Transverse colon (tissue), 4 donors: ENCODE results near the gene ZMAT5. TPM values are rescaled to one million over a fixed set of nuclear protein-coding genes. Genes with fewer than 3 reads are reported as not detected.

ENCODE experiments used
- DNase-seq: peaks from one replicate; pipeline ENCODE4 v3.0.0-alpha.2; 2019
- H3K27ac ChIP-seq, 4 donors: fragments of 200-600 bp; sonication (generic); 2 replicates each; pipeline ENCODE4 v1.5.1; 2016 to 2018; ENCODE audit warnings: inconsistent platforms in 4 of 4
- H3K27me3 ChIP-seq: fragments of 200-600 bp; sonication (generic); 2 replicates; pipeline ENCODE4 v1.5.1; 2017; ENCODE audit warnings: inconsistent platforms
- H3K36me3 ChIP-seq, 4 donors: fragments of 200-600 bp; sonication (generic); 2 replicates each; pipeline ENCODE4 v1.5.1; 2017 to 2019; ENCODE audit warnings: inconsistent platforms in 4 of 4
- H3K4me1 ChIP-seq, 4 donors: fragments of 200-600 bp; sonication (generic); 2 replicates each; pipeline ENCODE4 v1.5.1; 2017 to 2020; ENCODE audit warnings: inconsistent platforms in 4 of 4
- H3K4me3 ChIP-seq, 4 donors: fragments of 200-600 bp; sonication (generic); 1 replicate in 1 of 4; 2 replicates in 3 of 4; pipeline versions ENCODE4 v1.5.1 to v1.6.1; 2017 to 2019; ENCODE audit warnings: inconsistent platforms in 4 of 4
- H3K9me3 ChIP-seq, 2 donors: fragments of 200-600 bp; sonication (generic); 2 replicates each; pipeline ENCODE4 v1.5.1; 2017 to 2019; ENCODE audit warnings: inconsistent platforms in 2 of 2
- CTCF ChIP-seq, 5 experiments: fragments of 200-600 bp in 3 of 5; fragments of 450-650 bp in 2 of 5; sonication (generic) in 3 of 5; IDR thresholded peaks; 1 replicate in 2 of 5; 2 replicates in 3 of 5; pipeline ENCODE4 v1.5.1; 2016 to 2017; ENCODE audit warnings: antibody characterized with exemption in 5 of 5, inconsistent platforms in 3 of 5, mild to moderate bottlenecking in 2 of 5, moderate library complexity in 1 of 5
- EP300 ChIP-seq: sonication (generic); formaldehyde crosslinking; IDR thresholded peaks from one replicate; pipeline ENCODE4 v1.6.1; 2017; ENCODE audit warnings: antibody characterized with exemption, low read depth
- POLR2A ChIP-seq: fragments of 450-650 bp; IDR thresholded peaks from one replicate; pipeline ENCODE4 v1.6.1; 2016; ENCODE audit warnings: antibody characterized with exemption, mild to moderate bottlenecking, moderate library complexity
- POLR2AphosphoS5 ChIP-seq, 3 donors: sonication (generic); formaldehyde crosslinking; IDR thresholded peaks; one replicate each; pipeline ENCODE4 v1.6.1; 2016; ENCODE audit warnings: antibody characterized with exemption in 3 of 3
- WGBS, 2 donors: methylation state at CpG; one replicate each; pipeline ENCODE4 v1.1.5; 2018; ENCODE audit warnings: low coverage in 1 of 2; 5-methylcytosine and 5-hydroxymethylcytosine counted together
- in situ Hi-C, 4 donors: fragments of 200-750 bp; cut with MboI; loops; one replicate each; pipeline versions ENCODE4 v1.15.0 to v1.15.1; 2017; ENCODE audit warnings: low sequenced_read_pairs in 3 of 4, low pct_ligation_motif_present in 1 of 4, low pct_unique_long_range_greater_than_20kb in 1 of 4
- intact Hi-C: fragments of 100-400 bp; cut with DNase I; formaldehyde crosslinking; loops from one replicate; pipeline ENCODE4 v1.15.1; 2023; ENCODE audit warnings: low total_unique reads
- total RNA-seq, 4 donors: library from RNA; depleted of rRNA; stranded (reverse); fragments of >200 nt; gene quantifications; one replicate each; pipeline ENCODE4 v1.1.0, GENCODE V29; 2016

Gene ZMAT5
- total RNA-seq, 4 donors from 2014 or later: 13.8 to 20.2 (median 19.1) TPM; not detected in 1

GRCh38 chr22:29788339-29789279, 21.8 kb upstream of the ZMAT5 start:
- intact Hi-C loops: no loop called here
- TF ChIP-seq POLR2AphosphoS5 (IDR thresholded peaks at IDR 0.05): no peak
- no peak for TF ChIP-seq POLR2A
- peaks cover 0 to 43% (median 15%) of the 10 kb centered on the region in 4 donors for H3K36me3 ChIP-seq
- no peaks in the 10 kb centered on the region for H3K27me3 ChIP-seq
- in situ Hi-C loops: no loop called here
- no peak overlapping the region for H3K4me3 ChIP-seq
- DNase-seq: no peak
- H3K27ac ChIP-seq: no peak overlapping the region
- WGBS, 2 donors: 92% methylated on average over 27 of the region's 27 CpGs; no CpG with 5 or more reads in 1 of the 2 donors
- H3K4me1 ChIP-seq: peaks cover 0 to 11% (median 0%) of the 10 kb centered on the region in 4 donors
- no peaks in the 10 kb centered on the region for H3K9me3 ChIP-seq

- peaks cover 0 to 31% (median 11%) of the 10 kb centered on the region in 4 donors for H3K36me3 ChIP-seq
- no peaks in the 10 kb centered on the region for H3K27me3 ChIP-seq
- H3K4me3 ChIP-seq: no peak overlapping the region
- H3K4me1 ChIP-seq: peaks cover under 1 to 12% (median 3%) of the 10 kb centered on the region in 4 donors
- 40 to 79% methylated on average over 1 to 9 of the region's 9 CpGs for WGBS, 2 donors
- H3K27ac ChIP-seq: no peak overlapping the region
- intact Hi-C loops: no loop called here
- DNase-seq: no peak
- TF ChIP-seq CTCF (IDR thresholded peaks at IDR 0.05): no peak
- no peak for TF ChIP-seq EP300
- H3K9me3 ChIP-seq: no peaks in the 10 kb centered on the region
- in situ Hi-C loops: no loop called here
Observed at GRCh38 chr22:29787371-29787980, 20.7 kb upstream of the ZMAT5 start.

GRCh38 chr22:29786031-29786430, 19.2 kb upstream of the ZMAT5 start:
- H3K27me3 ChIP-seq: no peaks in the 10 kb centered on the region
- H3K4me3 ChIP-seq: no peak overlapping the region
- no peak for DNase-seq
- H3K4me1 ChIP-seq: peaks cover 6 to 26% (median 17%) of the 10 kb centered on the region in 4 donors
- H3K9me3 ChIP-seq: no peaks in the 10 kb centered on the region
- WGBS, 2 donors: 54% methylated on average over 5 of the region's 5 CpGs; no CpG with 5 or more reads in 1 of the 2 donors
- intact Hi-C loops (no loop called here), in situ Hi-C loops (no loop called here)
- no peak overlapping the region for H3K27ac ChIP-seq
- TF ChIP-seq POLR2A: no peak
- no peak for TF ChIP-seq CTCF (IDR thresholded peaks at IDR 0.05)
- TF ChIP-seq POLR2AphosphoS5 (IDR thresholded peaks at IDR 0.05): no peak
- no peak for TF ChIP-seq EP300
- peaks cover 0 to 17% (median 8%) of the 10 kb centered on the region in 4 donors for H3K36me3 ChIP-seq

GRCh38 chr22:29784451-29785361, 17.9 kb upstream of the ZMAT5 start:
- no peak overlapping the region for H3K4me3 ChIP-seq
- TF ChIP-seq POLR2A (no peak), POLR2AphosphoS5 (IDR thresholded peaks at IDR 0.05) (no peak), EP300 (no peak), CTCF (IDR thresholded peaks at IDR 0.05) (no peak)
- peaks cover 6 to 31% (median 20%) of the 10 kb centered on the region in 4 donors for H3K4me1 ChIP-seq
- 64 to 71% methylated on average over 2 to 9 of the region's 9 CpGs for WGBS, 2 donors
- intact Hi-C loops: no loop called here
- H3K27me3 ChIP-seq: no peaks in the 10 kb centered on the region
- in situ Hi-C loops: no loop called here
- H3K27ac ChIP-seq: peak overlapping the region in 3 of 4 donors; percentile 21 to 51 (median 29)
- no peak for DNase-seq
- no peaks in the 10 kb centered on the region for H3K9me3 ChIP-seq
- peaks cover 0 to 10% (median 2%) of the 10 kb centered on the region in 4 donors for H3K36me3 ChIP-seq
